ENCODE measurements around the gene DNAH3.
"Not testable (repeated sequence)": the region's sequence is repeated elsewhere in the genome, so short reads cannot be mapped to it uniquely, and the experiment has no call there.

Gene DNAH3, protein sequence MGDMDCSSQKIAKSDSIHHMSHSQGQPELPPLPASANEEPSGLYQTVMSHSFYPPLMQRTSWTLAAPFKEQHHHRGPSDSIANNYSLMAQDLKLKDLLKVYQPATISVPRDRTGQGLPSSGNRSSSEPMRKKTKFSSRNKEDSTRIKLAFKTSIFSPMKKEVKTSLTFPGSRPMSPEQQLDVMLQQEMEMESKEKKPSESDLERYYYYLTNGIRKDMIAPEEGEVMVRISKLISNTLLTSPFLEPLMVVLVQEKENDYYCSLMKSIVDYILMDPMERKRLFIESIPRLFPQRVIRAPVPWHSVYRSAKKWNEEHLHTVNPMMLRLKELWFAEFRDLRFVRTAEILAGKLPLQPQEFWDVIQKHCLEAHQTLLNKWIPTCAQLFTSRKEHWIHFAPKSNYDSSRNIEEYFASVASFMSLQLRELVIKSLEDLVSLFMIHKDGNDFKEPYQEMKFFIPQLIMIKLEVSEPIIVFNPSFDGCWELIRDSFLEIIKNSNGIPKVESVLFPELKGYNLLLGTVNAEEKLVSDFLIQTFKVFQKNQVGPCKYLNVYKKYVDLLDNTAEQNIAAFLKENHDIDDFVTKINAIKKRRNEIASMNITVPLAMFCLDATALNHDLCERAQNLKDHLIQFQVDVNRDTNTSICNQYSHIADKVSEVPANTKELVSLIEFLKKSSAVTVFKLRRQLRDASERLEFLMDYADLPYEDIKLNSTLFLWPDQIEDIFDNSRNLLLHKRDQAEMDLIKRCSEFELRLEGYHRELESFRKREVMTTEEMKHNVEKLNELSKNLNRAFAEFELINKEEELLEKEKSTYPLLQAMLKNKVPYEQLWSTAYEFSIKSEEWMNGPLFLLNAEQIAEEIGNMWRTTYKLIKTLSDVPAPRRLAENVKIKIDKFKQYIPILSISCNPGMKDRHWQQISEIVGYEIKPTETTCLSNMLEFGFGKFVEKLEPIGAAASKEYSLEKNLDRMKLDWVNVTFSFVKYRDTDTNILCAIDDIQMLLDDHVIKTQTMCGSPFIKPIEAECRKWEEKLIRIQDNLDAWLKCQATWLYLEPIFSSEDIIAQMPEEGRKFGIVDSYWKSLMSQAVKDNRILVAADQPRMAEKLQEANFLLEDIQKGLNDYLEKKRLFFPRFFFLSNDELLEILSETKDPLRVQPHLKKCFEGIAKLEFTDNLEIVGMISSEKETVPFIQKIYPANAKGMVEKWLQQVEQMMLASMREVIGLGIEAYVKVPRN (N-terminal part only)

DNA sequence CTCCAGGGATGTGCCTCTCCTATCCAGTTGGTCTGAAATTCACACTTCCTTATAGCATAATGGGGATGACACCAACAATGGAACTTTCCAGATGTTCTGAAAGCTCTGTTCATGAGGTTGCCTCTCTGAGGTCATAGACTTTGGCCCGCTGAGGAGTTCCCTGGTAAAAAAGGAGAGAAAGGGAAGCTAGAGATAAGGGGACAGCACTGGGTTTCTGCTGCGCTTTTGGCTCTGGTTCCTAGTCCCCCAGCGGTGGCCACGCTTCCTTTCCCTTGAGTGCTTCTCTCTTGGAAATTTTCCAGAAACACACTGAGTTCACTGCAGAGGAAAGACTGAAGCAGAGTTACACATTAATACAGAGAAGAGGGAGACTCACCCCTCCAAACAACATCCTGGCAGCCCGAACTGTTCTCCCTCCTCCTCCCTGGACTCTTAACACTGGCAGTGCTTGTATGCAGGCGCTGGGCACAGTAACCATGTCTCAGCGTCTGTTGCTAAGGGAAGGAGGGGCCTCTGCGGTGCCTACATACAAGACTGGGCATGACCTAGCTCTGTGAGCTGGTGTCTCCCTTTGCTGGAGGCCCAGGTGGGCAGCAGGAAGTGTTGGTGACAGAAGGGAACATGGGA is at the start of gene DNAH3:
Gene DNAH3 (minus strand): TSS at position 472 of the 627 bp plus-strand sequence. CDS start 527 bp downstream, outside the sequence.
- DNase-seq (ENCODE audit: low read depth): no peak

GRCh38 chr16:21199607-21200218 is 49.1 kb upstream of the DNAH3 start:
- no peak for DNase-seq (ENCODE audit: low read depth)

DNA sequence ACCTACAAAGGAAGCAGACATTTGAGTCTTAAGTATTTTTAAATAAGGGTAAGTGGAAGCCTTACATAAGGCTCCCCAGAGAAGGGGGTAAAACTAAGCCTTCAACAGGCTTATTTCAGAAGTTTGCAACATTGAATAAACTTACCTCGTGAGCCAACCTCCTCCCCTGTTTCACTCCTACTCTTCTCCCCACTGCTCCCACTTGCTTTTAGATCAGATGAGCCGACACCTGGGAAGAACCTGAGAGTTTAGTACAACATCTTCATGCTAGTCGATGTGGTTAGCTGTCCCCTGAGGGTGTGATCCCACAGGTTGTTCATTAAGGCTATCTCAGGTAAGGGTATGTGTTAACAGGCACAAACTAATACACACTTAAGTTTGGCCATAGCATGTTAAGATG is 47.0 kb upstream of the DNAH3 start:
- DNase-seq (ENCODE audit: low read depth): no peak

DNA sequence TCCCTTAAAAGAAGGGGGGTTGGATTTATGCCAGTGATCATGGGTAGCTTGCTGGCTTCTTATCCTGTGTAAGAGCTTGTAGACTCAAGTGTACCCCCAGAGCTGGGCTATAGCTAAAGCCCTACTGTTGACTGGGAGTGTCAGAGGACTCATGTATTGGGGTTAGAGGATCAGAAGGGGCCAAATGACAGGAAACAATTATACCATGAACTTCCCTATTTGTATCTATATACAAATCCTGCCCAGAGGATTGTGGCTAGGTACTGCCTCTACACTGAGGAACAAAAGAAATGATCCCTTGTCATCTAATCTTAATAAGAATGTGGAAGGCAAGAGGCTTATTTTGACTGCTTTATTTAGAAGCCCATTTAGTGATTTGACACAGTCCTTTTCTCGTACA is 46.5 kb upstream of the DNAH3 start:
- DNase-seq (ENCODE audit: low read depth): no peak

DNA sequence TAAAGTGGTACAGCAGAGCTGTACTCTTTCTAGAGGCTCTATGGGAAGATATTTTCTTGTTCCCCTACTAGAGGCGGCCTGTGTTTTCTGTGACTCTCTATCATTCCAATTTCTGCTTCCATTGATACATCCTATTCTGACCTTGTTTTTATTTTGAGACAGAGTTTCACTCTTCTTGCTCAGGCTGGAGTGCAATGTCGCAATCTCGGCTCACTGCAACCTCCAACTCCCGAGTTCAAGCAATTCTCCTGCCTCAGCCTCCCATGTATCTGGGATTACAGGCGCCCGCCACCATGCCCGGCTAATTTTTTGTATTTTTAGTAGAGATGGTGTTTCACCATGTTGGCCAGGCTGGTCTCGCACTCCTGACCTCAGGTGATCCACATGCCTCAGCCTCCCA is 44.7 kb upstream of the DNAH3 start:
- DNase-seq (ENCODE audit: low read depth): not testable (repeated sequence)

GRCh38 chr16:21194771-21195301 is 44.2 kb upstream of the DNAH3 start:
- DNase-seq (ENCODE audit: low read depth): no peak

- DNase-seq (ENCODE audit: low read depth): no peak
Observed at GRCh38 chr16:21192991-21193390, 42.3 kb upstream of the DNAH3 start.

DNA sequence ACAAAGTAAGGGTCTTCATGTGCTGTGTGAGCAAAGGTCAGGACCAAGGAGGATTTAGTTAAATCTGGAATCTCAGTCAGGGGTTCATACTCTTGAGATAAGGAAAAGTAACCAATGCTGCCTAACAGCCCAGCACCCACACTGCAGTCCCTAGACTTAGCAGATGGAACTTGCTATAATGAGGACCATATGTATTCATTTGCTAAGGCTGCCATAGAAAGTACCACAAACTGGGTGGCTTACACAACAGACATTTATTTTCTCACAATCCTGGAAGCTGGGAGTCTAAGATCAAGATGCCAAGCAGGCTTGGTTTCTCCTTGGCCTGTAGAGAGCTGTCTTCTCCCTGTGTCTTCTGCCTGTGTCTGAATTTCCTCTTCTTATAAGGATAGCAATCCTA is 40.0 kb upstream of the DNAH3 start:
- no peak for DNase-seq (ENCODE audit: low read depth)

DNA sequence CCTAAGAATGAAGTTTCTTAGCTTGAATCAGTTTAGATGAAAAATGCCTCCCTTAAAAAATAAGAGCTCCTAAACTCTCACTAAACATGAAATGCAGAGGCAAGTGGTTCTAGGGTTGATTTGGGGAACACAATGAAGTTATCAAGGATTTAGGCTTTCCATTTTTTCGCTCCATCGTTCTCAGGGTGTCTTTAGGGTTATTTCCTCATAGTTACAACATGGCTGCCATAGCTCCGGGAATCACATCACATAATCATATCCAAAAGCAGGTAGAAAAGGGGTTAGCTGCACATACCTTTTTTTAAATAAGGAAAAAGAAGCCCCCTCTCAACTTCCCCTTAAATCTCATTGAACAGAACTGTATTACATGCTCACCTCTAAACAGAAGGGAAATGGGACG is 39.4 kb upstream of the DNAH3 start:
- no peak for DNase-seq (ENCODE audit: low read depth)

- DNase-seq (ENCODE audit: low read depth): no peak
Observed at GRCh38 chr16:21189311-21189710, 38.7 kb upstream of the DNAH3 start.

DNA sequence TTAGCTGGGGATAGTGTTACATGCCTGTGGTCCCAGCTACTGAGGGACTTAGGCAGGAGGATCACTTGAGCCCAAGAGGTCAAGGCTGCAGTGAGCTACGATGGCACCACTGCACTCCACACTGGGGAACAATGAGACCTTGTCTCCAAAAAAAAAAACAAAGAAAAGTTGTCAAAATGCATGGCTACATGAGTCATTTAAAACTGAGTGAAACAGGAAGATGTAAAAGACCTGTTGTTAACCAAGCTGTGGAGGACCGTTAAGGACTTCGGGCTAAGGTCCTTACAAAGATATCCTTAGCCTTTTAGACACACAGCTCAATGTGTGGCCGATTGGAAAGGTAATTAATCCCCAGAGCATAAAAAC is 35.7 kb upstream of the DNAH3 start:
- no peak for DNase-seq (ENCODE audit: low read depth)

DNA sequence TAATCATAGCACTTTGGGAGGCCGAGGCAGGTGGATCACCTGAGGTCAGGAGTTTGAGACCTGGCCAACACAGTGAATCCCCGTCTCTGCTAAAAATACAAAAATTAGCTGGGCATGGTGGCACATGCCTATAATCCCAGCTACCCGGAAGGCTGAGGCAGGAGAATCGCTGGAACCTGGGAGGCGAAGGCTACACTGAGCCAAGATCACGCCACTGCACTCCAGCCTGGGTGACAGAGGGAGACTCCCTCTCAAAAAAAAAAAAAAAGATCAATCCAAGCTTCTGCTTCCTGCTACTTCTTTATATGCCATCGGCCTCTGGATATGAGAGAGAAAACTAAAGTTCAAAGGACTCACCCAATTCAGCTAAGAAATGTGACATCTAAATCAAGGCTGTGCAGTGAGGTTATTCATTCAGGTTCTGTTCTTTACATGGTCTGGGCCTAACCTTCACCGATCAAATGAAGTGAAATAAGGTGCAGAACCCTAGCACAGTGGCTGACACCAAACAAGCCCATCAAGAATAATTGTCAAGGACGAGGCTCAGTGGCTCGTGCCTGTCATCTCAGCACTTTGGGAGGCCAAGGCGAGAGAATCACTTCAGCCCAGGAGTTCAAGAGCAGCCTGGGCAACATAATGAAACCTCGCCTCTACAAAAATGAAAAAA is 35.1 kb upstream of the DNAH3 start:
- DNase-seq (ENCODE audit: low read depth): no peak

GRCh38 chr16:21184834-21185233 is 34.2 kb upstream of the DNAH3 start:
- DNase-seq (ENCODE audit: low read depth): peak; percentile 8

- DNase-seq (ENCODE audit: low read depth): no peak
Observed at GRCh38 chr16:21183995-21184394, 33.3 kb upstream of the DNAH3 start.

DNA sequence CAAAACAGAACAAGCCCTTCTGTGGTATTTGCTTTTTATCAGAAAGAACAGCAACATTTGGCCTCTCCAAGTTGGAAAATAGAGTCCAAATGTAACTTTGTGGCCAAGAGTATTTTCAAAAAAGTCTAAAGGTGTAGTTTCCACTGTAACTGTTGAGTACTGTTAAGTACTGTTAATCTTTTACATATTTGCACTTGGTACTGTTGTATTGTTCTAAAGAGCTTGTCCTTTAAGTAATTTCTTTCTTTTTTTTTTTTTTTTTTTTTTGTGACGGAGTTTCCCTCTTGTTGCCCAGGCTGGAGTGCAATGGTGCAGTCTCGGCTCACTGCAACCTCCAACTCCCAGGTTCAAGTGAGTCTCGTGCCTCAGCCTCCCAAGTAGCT is 29.3 kb upstream of the DNAH3 start:
- DNase-seq (ENCODE audit: low read depth): no peak

DNA sequence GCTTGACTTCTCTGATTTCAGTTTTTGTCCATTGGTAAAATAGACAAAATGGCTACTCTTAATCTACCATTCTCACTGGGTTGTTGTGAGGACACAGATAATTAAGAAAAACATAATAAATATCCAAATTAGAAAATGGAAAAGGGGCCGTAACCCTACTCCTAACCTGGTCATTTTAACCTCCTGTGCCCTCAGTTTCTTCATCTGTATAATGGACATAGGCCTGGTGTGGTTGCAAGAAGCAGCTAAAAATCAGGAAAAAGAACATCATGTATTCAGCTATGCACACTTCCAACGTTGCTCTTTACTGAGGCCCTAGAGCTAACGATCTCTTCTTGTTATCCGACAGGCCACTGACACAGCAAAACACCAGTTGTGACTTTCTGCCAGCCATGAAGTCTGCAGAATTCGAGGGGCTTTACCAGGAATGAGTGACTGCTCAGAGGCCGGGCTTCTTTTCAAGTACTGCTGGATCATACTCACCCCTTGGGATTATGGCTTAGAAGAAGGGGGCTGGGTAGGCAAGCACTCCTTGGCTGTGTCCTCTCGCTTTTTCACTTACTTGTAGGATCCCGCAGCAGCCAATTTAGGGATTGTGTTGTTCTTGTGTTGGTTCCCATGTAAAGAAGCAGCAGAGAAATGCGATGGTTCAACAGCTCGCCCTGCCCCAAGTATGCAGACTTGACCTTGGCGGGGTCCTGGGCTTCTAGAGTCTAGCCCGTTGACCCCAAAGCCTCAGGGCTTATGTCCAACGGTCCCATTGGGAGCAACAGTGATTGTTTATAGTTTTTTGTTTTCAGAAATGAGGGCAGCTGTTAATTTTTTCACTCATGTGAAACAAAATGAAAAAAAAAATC is 28.7 kb upstream of the DNAH3 start:
- no peak for DNase-seq (ENCODE audit: low read depth)

DNA sequence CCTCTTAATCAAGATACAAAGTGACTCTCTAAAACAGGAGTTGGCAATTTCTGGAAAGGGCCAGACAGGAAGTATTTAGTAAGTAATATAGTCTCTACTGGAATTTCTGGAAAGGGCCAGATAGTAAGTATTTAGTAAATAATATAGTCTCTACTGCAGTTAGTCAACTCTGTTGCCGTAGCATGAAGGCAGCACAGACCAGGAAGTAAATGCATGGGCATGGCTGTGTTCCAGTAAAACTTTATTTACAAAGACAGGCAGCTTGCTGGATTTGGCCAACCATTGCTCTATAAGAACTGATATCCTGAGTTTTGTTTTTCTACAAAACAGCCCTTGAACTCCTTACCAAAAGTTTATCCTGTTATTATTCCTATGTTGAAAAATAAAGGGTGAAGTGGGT is 24.8 kb upstream of the DNAH3 start:
- DNase-seq (ENCODE audit: low read depth): no peak

- no peak for DNase-seq (ENCODE audit: low read depth)
Observed at GRCh38 chr16:21172650-21173049, 22.0 kb upstream of the DNAH3 start.

GRCh38 chr16:21170116-21170515 is 19.5 kb upstream of the DNAH3 start:
- not testable (repeated sequence) for DNase-seq (ENCODE audit: low read depth)

All from amniotic epithelial cell (primary cell).